ENCODE results near the gene KNL1.

KNL1 gene

GRCh38 chr15:40597024-40597423 is 3.0 kb downstream of the KNL1 start:
- no peak overlapping the region for H3K27ac ChIP-seq
- TF ChIP-seq ZFX (IDR thresholded peaks at IDR 0.05) = no peak
- TF ChIP-seq, protein P1, sequence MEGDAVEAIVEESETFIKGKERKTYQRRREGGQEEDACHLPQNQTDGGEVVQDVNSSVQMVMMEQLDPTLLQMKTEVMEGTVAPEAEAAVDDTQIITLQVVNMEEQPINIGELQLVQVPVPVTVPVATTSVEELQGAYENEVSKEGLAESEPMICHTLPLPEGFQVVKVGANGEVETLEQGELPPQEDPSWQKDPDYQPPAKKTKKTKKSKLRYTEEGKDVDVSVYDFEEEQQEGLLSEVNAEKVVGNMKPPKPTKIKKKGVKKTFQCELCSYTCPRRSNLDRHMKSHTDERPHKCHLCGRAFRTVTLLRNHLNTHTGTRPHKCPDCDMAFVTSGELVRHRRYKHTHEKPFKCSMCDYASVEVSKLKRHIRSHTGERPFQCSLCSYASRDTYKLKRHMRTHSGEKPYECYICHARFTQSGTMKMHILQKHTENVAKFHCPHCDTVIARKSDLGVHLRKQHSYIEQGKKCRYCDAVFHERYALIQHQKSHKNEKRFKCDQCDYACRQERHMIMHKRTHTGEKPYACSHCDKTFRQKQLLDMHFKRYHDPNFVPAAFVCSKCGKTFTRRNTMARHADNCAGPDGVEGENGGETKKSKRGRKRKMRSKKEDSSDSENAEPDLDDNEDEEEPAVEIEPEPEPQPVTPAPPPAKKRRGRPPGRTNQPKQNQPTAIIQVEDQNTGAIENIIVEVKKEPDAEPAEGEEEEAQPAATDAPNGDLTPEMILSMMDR (conservative IDR thresholded peaks at IDR 0.05) = no peak

GRCh38 chr15:40598126-40598525 is 4.1 kb downstream of the KNL1 start:
- H3K27ac ChIP-seq = no peak overlapping the region
- TF ChIP-seq, protein P1 (conservative IDR thresholded peaks at IDR 0.05) = no peak
- TF ChIP-seq ZFX (IDR thresholded peaks at IDR 0.05) = no peak

- H3K27ac ChIP-seq = no peak overlapping the region
- TF ChIP-seq ZFX (IDR thresholded peaks at IDR 0.05) = no peak
- TF ChIP-seq, protein P1 (conservative IDR thresholded peaks at IDR 0.05) = no peak
Measured at GRCh38 chr15:40598672-40599071, 4.6 kb downstream of the KNL1 start.

DNA sequence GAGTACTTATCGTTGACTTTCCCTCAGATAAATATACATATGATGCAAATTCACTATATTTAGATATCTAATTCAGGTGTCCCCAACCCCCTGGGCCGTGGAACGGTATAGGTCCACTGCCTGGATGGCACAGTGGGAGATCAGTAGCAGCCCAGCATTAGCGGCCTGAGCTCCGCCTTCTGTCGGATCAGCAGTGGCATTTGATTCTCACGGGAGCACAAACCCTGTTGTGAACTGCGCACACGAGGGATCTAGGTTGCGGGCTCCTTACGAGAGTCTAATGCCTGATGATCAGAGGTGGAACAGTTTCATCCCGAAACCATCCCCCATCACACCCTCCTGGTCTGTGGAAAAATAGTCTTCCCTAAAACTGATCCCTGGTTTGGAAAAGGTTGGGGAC is 6.9 kb downstream of the KNL1 start:
- H3K27ac ChIP-seq = no peak overlapping the region
- TF ChIP-seq, protein P1 (conservative IDR thresholded peaks at IDR 0.05) = no peak
- TF ChIP-seq ZFX (IDR thresholded peaks at IDR 0.05) = no peak

- H3K27ac ChIP-seq = no peak overlapping the region
- TF ChIP-seq, protein P1 (conservative IDR thresholded peaks at IDR 0.05) = no peak
- TF ChIP-seq ZFX (IDR thresholded peaks at IDR 0.05) = no peak
Measured at GRCh38 chr15:40603935-40604334, 9.9 kb downstream of the KNL1 start.

DNA sequence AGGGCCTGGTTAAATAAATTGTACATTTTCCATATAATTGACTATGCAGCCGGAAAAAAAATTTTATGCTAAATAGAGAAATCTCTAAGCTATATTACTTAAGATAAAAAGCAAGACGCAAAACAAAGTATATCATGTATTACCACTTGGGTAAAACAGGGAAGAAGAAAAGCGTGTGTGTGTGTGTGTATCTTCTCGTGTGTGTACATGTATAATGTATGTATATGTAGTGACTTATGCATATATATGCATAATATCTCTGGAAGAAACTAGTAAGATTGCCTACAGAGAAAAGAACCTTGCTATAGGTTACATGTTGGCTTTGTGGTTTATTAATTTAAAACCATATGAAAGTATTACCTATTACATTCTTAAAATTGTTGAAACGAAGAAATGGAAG is 19.0 kb downstream of the KNL1 start:
- TF ChIP-seq, protein P1 (conservative IDR thresholded peaks at IDR 0.05) = no peak
- TF ChIP-seq ZFX (IDR thresholded peaks at IDR 0.05) = no peak
- no peak overlapping the region for H3K27ac ChIP-seq

DNA sequence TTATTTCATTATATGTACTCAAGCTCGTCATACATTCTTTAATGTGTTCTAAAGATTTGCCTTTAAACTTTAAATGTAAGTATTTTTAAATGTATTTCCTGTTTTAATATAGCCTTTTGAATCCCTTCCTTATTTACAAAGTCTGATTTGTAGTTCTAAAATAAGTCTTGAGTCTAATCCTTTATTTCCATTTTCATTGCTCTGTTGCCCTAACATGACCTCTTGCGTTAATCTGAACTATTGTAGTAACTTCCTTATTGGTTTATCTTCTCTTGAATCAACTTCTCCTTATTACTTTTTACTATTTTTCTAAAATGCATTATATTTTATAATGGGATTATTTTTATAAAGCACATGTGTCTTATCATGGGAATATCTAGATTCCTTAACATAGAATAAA is 24.0 kb downstream of the KNL1 start:
- no peak overlapping the region for H3K27ac ChIP-seq
- TF ChIP-seq ZFX (IDR thresholded peaks at IDR 0.05) = no peak
- TF ChIP-seq, protein P1 (conservative IDR thresholded peaks at IDR 0.05) = no peak

Measured in C4-2B (cell line).